ENCODE data around the gene PDGFC. TPM values are rescaled to one million over a fixed set of nuclear protein-coding genes. Genes with fewer than 3 reads are reported as not detected.

PDGFC gene
- total and polyA plus RNA-seq, 2 of the 8 experiments (the other 6 are each of a cell fraction or from before 2014, with no cell fraction given), result 0.65 to 2.7 TPM

GRCh38 chr4:156838761-156839160 is 132.8 kb downstream of the PDGFC start:
- FAIRE-seq, result no peak
- no peaks in the 10 kb centered on the region for H3K79me2 ChIP-seq (ENCODE audit: control insufficient read depth in 1 of 2, insufficient read depth in 2 of 2, low read length in 2 of 2)
- no peak overlapping the region for H3K4me2 ChIP-seq (ENCODE audit: insufficient read depth in 1 of 2, low read depth in 2 of 2, low read length in 2 of 2)
- H2BK20ac ChIP-seq (ENCODE audit: low read length), result no peak overlapping the region
- ChIA-PET POLR2A (ENCODE audit: partially characterized antibody) (no interaction called here), CTCF (ENCODE audit: partially characterized antibody) (no interaction called here)
- H4K5ac ChIP-seq (ENCODE audit: insufficient read length, low read depth, low read length), result no peak overlapping the region
- peaks cover 23 to 34% of the 10 kb centered on the region in 2 experiments for H3K9me3 ChIP-seq (ENCODE audit: insufficient read depth in 2 of 2, low read depth in 1 of 2, low read length in 1 of 2)
- no peak overlapping the region for H2BK5ac ChIP-seq (ENCODE audit: low read depth, low read length)
- H3K36me3 ChIP-seq (ENCODE audit: control insufficient read depth in 2 of 4, insufficient read depth in 4 of 4, low read length in 3 of 4), result 0 out of 8 replicates have a peak, but pooled peaks cover 0 to 5% (median 0%) of the 10 kb centered on the region in 4 experiments
- TF ChIP-seq KDM1A (IDR thresholded peaks at IDR 0.05; ENCODE audit: borderline replicate concordance, low read length), result no peak
- no peak for TF ChIP-seq CBX8 (IDR thresholded peaks at IDR 0.05; ENCODE audit: borderline replicate concordance, low read depth, low read length)
- no peak for TF ChIP-seq MAFK (IDR thresholded peaks at IDR 0.05; ENCODE audit: low read depth, low read length)
- TF ChIP-seq MAX (IDR thresholded peaks at IDR 0.05), result no peak
- no peak for TF ChIP-seq TAF7 (optimal IDR thresholded peaks at IDR 0.05; ENCODE audit: borderline replicate concordance, low read depth, low read length)
- no peak for TF ChIP-seq NRF1 (IDR thresholded peaks at IDR 0.05; ENCODE audit: low read depth, low read length)
- H3K27me3 ChIP-seq (replicated peaks in 1 of 4; ENCODE audit: control insufficient read depth in 3 of 4, extremely low read depth in 1 of 4, insufficient read depth in 3 of 4, low read length in 3 of 4), result no peaks in the 10 kb centered on the region
- H3K79me1 ChIP-seq (ENCODE audit: low read depth, low read length), result no peaks in the 10 kb centered on the region
- H3K4me3 ChIP-seq (ENCODE audit: extremely low read depth in 1 of 4, insufficient read depth in 2 of 4, low read depth in 3 of 4, low read length in 4 of 4), result no peak overlapping the region
- no peak overlapping the region for H2BK12ac ChIP-seq (ENCODE audit: low read depth, low read length)
- H2BK15ac ChIP-seq (ENCODE audit: low read length), result no peak overlapping the region
- H4K8ac ChIP-seq (ENCODE audit: extremely low read depth, insufficient read depth, low read length), result no peak overlapping the region
- H3K9ac ChIP-seq (replicated peaks in 1 of 4; ENCODE audit: extremely low read depth in 1 of 4, low read depth in 3 of 4, low read length in 3 of 4), result no peak overlapping the region
- H2AFZ ChIP-seq (ENCODE audit: low read length), result no peak overlapping the region
- H4K20me1 ChIP-seq (replicated peaks in 1 of 2; ENCODE audit: control insufficient read depth in 1 of 2, insufficient read depth in 2 of 2, low read length in 2 of 2), result no peaks in the 10 kb centered on the region
- H3K56ac ChIP-seq (replicated peaks; ENCODE audit: insufficient read length, low read depth, low read length), result no peak overlapping the region
- no peak overlapping the region for H3K23ac ChIP-seq (ENCODE audit: insufficient read length)
- H2BK120ac ChIP-seq (replicated peaks; ENCODE audit: low read depth, low read length), result no peak overlapping the region
- no peak overlapping the region for H3K14ac ChIP-seq (ENCODE audit: insufficient read length)
- no peak overlapping the region for H3K4ac ChIP-seq (replicated peaks; ENCODE audit: insufficient read length, low read depth, low read length)
- H3K27ac ChIP-seq (ENCODE audit: low read depth, low read length), result no peak overlapping the region
- H3K18ac ChIP-seq (ENCODE audit: extremely low read depth, low read length), result no peak overlapping the region
- DNase-seq (ENCODE audit: low read depth in 1 of 2, low spot score in 2 of 2), result no peak
- H4K91ac ChIP-seq (replicated peaks; ENCODE audit: insufficient read length, low read length), result no peak overlapping the region
- no peak overlapping the region for H2AK5ac ChIP-seq (ENCODE audit: low read depth, low read length)
- no peaks in the 10 kb centered on the region for H3K4me1 ChIP-seq (replicated peaks in 1 of 4; ENCODE audit: control insufficient read depth in 3 of 4, insufficient read depth in 4 of 4, low read length in 3 of 4)
- no peaks in the 10 kb centered on the region for H3K23me2 ChIP-seq (ENCODE audit: low read depth, low read length)
- WGBS, 2 experiments (ENCODE audit: extremely low coverage in 1 of 2, insufficient coverage in 1 of 2, insufficient read length in 1 of 2, insufficient replicate concordance in 2 of 2, low coverage in 1 of 2, low lambda C conversion rate in 2 of 2, missing lambda C conversion rate in 1 of 2), result 96% methylated on average over 5 of the region's 5 CpGs; no CpG with 5 or more reads in 1 of the 2 experiments
